GM10248 (cell line): ENCODE data around the gene SH3BP5.

Source experiments
- CTCF ChIA-PET: fragments of 300-600 bp; sonication (Branson Sonifier 250); formaldehyde crosslinking; extraction: SDS; loops from one replicate; lab custom pipeline; 2021; ENCODE audit warnings: antibody characterized with exemption; lab: Yijun Ruan, JAX
- POLR2A ChIA-PET: fragments of 350-650 bp; sonication (Branson Sonifier 250); formaldehyde crosslinking; extraction: SDS; loops from one replicate; lab custom pipeline; 2020; ENCODE audit warnings: antibody characterized with exemption; lab: Yijun Ruan, JAX
- DNase-seq: peaks from one replicate; pipeline ENCODE4 v3.0.0; 2012; ENCODE audit errors: extremely low spot score
- CTCF ChIP-seq: IDR thresholded peaks from 2 replicates; pipeline ENCODE4 v1.5.1; 2012; ENCODE audit warnings: mild to moderate bottlenecking, low read depth; ENCODE audit errors: extremely low read depth, missing control alignments, control extremely low read depth

The SH3BP5 gene

GRCh38 chr3:15243822-15244482 is 88.4 kb downstream of the SH3BP5 start:
- CTCF ChIA-PET = interaction anchor here (0.7 to 2.0 kb wide), 6 partner anchors 12 to 161 kb away, joined by 3 to 7 read pairs (median 4); no protein-coding TSS in a partner anchor
- no peak for DNase-seq
- no peak for TF ChIP-seq CTCF
- POLR2A ChIA-PET = no interaction called here

DNA sequence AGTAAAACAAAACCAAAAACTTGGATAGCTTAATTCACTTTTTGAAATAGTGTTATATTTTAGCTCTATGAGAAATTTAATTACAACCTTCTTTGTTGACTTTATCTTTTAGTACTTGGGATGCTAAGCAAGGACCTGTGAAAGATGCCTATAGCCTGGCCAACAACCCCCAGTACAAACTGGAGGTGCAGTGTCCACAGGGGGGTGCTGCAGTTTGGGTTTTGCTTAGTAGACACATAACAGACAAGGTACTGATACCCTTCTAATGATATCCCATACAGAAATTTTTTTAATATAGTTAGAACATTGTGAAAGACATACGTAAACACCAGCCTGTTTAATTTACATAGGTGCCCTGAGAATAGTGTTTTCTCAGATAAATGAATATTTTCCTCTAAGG is 91.0 kb downstream of the SH3BP5 start:
- ChIA-PET CTCF (interaction anchor here (0.8 to 3.9 kb wide), 3 partner anchors 13 to 38 kb away, joined by 3 to 22 read pairs (median 4); no protein-coding TSS in a partner anchor), POLR2A (no interaction called here)
- peak; percentile 37 for TF ChIP-seq CTCF
- peak; percentile 33 for DNase-seq

DNA sequence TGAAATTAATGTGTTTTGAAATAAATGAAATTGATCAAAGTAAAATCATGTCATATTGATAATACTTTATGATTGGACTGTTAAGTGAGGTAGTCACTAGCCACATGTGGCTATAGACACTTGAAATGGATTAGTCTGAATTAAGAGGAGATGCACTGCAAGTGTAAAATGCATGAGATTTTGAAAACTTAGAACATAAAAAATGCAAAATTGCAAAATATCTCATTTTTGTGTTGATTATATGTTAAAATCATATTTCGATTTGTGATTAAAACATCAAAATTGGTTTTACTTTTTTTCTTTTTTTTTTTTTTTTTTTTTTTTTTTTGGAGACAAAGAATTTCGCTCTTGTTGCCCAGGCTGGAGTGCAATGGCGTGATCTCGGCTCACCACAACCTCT is 103.1 kb downstream of the SH3BP5 start:
- POLR2A ChIA-PET = no interaction called here
- CTCF ChIA-PET = interaction anchor here (1.1 kb wide), 1 partner anchor 12 kb away, joined by 4 read pairs; no protein-coding TSS in a partner anchor
- no peak for TF ChIP-seq CTCF

DNA sequence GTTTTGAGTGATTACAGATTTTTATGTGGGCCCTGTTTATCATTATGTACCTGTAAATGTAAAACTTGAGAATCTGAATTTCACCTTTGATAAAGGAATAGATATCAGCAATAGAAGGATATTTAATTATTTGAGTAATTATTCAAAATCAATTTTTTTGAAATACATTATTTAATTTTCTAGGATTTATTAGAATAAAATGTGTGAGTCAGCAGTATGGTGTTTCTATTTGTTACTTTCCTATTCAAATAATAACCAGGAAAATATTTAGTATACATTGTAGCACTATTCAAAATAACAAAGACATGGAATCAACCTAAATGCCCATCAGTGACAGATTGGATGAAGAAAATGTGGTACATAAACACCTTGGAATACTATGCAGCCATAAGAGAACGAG is 104.2 kb downstream of the SH3BP5 start:
- POLR2A ChIA-PET = no interaction called here
- no peak for DNase-seq
- TF ChIP-seq CTCF = no peak
- CTCF ChIA-PET = interaction anchor here (0.9 to 1.1 kb wide), 3 partner anchors 13 to 40 kb away, joined by 3 to 4 read pairs (median 4); no protein-coding TSS in a partner anchor

More for the DNA sequence above, 103.1 kb downstream of the SH3BP5 start:
- no peak for DNase-seq

DNA sequence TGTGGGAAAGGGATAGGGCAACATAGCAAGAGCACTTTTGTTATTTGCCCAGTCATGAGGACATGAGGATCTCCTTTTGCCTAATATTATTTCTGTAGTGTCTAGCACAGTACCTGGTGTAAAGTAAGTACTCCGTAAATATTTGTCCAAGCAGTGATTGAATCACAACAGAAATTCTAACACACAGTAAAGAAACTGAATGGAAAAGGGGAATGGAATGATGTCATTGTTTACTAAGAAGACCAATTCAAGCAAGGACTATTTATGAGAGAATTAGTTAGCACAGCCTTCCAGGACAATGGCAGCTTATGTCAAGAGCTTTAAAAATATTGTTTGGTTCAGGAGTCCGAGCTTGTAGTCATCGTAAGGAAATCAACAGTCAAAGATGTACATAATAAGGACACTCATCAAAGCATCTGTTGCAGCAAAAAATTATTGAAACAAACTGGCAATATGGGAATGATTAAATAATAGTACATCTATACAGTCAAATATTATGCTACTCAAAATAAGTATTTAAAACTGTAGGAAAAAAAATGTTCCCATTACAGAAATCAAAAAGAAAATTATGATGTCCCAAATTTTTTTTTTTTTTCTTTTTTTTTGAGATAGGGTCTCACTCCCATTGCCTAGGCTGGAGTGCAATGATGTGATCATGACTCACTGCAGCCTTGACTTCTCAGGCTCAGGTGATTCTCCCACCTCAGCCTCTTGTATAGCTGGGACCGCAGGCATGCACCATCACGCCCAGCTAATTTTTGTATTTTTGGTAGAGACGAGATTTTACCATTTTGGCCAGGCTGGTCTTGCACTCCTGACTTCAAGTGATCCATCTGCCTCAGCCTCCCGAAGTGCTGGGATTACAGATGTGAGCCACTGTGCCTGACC is 108.5 kb downstream of the SH3BP5 start:
- ChIA-PET POLR2A (no interaction called here), CTCF (interaction anchor here (1.4 kb wide), 1 partner anchor 15 kb away, joined by 3 read pairs; no protein-coding TSS in a partner anchor)
- no peak for DNase-seq
- TF ChIP-seq CTCF = no peak

GRCh38 chr3:15221574-15222217 is 110.7 kb downstream of the SH3BP5 start:
- CTCF ChIA-PET = interaction anchor here (0.7 to 2.5 kb wide), 7 partner anchors 13 to 295 kb away, joined by 3 to 9 read pairs (median 4); partner anchors contain the start of gene CAPN7
- DNase-seq = no peak
- no peak for TF ChIP-seq CTCF
- POLR2A ChIA-PET = no interaction called here
